K562 (cell line): ENCODE data around the gene PROKR1.

ENCODE experiments used
- ATF2 ChIP-seq: sonication (generic); formaldehyde crosslinking; IDR thresholded peaks from 2 replicates; pipeline ENCODE4 v1.8.1; 2022; ENCODE audit warnings: missing genetic modification reagents
- EZH2 ChIP-seq: IDR thresholded peaks from 2 replicates; pipeline ENCODE4 v1.6.1; 2012; ENCODE audit warnings: low read depth, mild to moderate bottlenecking, inconsistent platforms, low read length, borderline replicate concordance
- GABPA ChIP-seq: fragments of 200-800 bp; sonication (Bioruptor generic); conservative IDR thresholded peaks from 2 replicates; pipeline ENCODE4 v1.6.1; 2016; ENCODE audit warnings: low read depth, missing genetic modification characterization, missing compliant biosample characterization
- NBN ChIP-seq: fragments of 450-650 bp; IDR thresholded peaks from 2 replicates; pipeline ENCODE4 v1.6.1; 2016; ENCODE audit warnings: low read depth, mild to moderate bottlenecking
- NCOA2 ChIP-seq, 2 experiments: fragments of 450-650 bp; IDR thresholded peaks; 2 replicates each; pipeline ENCODE4 v1.6.1; 2018; ENCODE audit warnings: mild to moderate bottlenecking in 2 of 2, moderate library complexity in 1 of 2; ENCODE audit not compliant: partially characterized antibody in 2 of 2
- POLR2A ChIP-seq: fragments of 450-650 bp; conservative IDR thresholded peaks from 2 replicates; pipeline ENCODE4 v1.6.1; 2016
- RAD51 ChIP-seq: fragments of 450-650 bp; IDR thresholded peaks from 2 replicates; pipeline ENCODE4 v1.7.1; 2016; ENCODE audit warnings: low read depth, mild to moderate bottlenecking, borderline replicate concordance
- RBBP5 ChIP-seq: fragments of 200-600 bp; sonication (generic); IDR thresholded peaks from 2 replicates; pipeline ENCODE4 v1.6.1; 2012; ENCODE audit warnings: borderline replicate concordance, mild to moderate bottlenecking, low read length, control low read depth, inconsistent platforms; ENCODE audit not compliant: insufficient read depth, poor library complexity, severe bottlenecking
- TRIM28 ChIP-seq: fragments of 450-650 bp; IDR thresholded peaks from 2 replicates; pipeline ENCODE4 v1.6.1; 2017
- ZNF239 ChIP-seq: fragments of 250-450 bp; sonication (Bioruptor Pico); IDR thresholded peaks from 2 replicates; pipeline ENCODE4 v1.4.0; 2020; ENCODE audit warnings: mild to moderate bottlenecking
- ZNF780A ChIP-seq: fragments of 250-450 bp; sonication (Bioruptor Pico); IDR thresholded peaks from 2 replicates; pipeline ENCODE4 v1.5.0; 2021; ENCODE audit warnings: mild to moderate bottlenecking

GRCh38 chr2:68627615-68628014, 15.8 kb upstream of the PROKR1 start:
- no peak for TF ChIP-seq RBBP5
- no peak for TF ChIP-seq ATF2 (CRISPR knock-in tag)
- TF ChIP-seq TRIM28, result no peak
- no peak for TF ChIP-seq RAD51
- no peak for TF ChIP-seq EZH2
- TF ChIP-seq NCOA2 (IDR thresholded peaks at IDR 0.05; ENCODE audit: partially characterized antibody in 2 of 2), result no peak
- TF ChIP-seq NBN, result no peak
- TF ChIP-seq GABPA, result no peak
- TF ChIP-seq POLR2A, result no peak
- no peak for TF ChIP-seq ZNF780A (CRISPR knock-in tag)
- no peak for TF ChIP-seq ZNF239 (CRISPR knock-in tag)
